ENCODE measurements around the gene KANSL2. TPM values are rescaled to one million over a fixed set of nuclear protein-coding genes. Genes with fewer than 3 reads are reported as not detected.
"Not testable (repeated sequence)": the region's sequence is repeated elsewhere in the genome, so short reads cannot be mapped to it uniquely, and the experiment has no call there.

Gene KANSL2
- total RNA-seq, 1 donor from 2014 or later = 58.6 TPM

DNA sequence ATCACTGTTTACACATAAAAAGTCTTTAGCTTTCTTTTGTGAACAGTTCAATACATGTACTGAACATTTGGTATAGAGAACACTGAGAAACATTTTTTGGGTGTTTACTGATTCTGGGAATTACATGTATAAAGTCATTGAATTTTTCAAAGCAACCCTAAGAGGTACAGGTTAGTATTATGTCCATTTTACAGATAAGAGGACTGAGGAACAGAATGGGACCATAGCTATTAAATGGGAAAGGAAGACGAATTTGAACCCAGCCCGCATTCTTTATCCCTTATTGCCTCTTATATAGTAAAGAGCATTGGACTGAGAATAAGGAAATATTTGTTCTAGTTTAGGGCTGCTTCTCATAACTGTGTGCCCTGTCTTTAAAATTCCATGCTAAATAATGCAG lies 889 bp upstream of the KANSL2 start:
- DNase-seq = no peak

- DNase-seq = not testable (repeated sequence)
These were observed 481 bp upstream of the KANSL2 start for GRCh38 chr12:48682533-48682905.

- no peak for DNase-seq
These were observed 684 bp downstream of the KANSL2 start for GRCh38 chr12:48681399-48681709.

DNA sequence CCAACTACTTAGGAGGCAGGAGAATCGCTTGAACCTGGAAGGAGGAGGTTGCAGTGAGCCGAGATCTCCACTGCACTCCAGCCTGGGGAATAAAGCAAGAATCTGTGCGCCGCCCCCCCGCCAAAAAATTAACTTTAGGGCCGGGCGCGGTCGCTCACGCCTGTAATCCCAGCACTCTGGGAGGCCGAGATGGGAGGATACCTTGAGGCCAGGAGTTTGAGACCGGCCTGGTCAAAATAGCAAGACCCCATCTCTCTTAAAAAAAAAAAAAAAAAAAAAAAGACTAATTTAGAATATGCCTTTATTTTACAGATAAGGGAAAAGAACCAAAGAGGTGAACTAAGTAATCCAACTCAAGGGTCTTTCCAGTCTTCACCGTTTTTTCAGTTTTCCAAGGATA lies 1.2 kb downstream of the KANSL2 start:
- no peak for DNase-seq

- no peak for DNase-seq
These were observed 3.4 kb downstream of the KANSL2 start for GRCh38 chr12:48678551-48679185.

DNA sequence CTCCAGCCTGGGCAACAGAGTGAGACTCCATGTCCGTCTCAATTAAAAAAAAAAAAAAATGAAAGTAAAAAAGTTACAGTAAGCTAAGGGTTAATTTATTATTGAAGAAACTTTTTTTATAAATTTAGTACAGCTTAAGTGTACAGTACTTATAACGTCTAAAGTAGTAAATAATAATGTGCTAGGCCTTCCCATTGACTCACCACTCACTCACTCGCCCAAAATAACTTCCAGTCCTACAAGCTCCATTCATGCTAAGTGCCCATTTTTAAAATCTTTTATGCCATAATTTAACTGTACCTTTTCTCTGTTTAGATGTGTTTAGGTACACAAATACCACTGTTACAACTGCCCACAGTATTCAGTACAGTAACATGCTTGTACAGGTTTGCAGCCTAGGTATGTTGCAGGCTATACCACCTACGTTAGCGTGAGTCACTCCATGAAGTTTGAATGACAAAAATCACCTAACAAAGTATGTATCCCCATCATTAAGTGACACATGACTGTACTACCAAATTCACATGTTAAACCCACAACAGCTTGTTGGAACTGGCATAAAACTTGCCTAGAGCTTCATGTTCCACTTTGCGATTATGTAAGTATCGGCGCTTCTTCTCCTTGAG lies 10.7 kb downstream of the KANSL2 start:
- no peak for DNase-seq

GRCh38 chr12:48668996-48669395 lies 13.0 kb downstream of the KANSL2 start:
- DNase-seq = no peak

DNA sequence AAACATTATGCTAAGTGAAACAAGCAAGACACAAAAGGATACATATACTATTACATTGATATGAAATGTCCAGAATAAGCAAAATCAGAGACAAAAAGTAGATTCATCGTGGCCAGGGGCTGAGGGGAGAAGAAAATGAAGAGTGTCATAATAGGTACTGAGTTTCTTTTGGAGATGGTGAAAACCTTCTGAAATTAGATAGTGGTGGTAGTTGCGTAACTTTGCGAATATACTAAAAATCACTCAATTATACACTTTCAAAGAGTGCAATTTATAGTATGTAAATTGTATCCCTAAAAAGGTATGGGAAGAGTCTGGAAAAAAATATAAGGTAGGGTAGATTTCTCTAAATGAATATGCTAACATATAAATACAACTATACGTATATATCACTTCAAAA lies 22.2 kb downstream of the KANSL2 start:
- DNase-seq = no peak

DNA sequence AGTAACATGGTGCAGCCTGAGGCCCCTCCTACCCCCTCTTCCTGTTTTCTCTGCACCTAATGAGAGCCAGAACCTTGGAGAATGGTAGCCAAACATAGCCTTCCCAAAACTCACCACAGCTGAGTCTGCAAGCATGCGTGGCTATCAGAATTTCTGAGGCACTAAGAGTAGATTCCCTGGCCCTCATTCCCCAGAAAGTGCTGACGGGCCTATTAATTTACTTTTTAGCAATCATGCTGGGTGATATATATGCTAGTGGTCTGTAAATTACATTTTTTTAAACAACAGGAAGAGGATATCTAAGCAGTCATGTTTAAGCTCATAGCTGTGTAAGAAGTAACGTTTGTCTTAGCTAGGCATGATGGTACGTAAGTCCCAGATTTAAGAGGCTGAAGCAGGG lies 30.4 kb downstream of the KANSL2 start:
- DNase-seq = no peak

DNA sequence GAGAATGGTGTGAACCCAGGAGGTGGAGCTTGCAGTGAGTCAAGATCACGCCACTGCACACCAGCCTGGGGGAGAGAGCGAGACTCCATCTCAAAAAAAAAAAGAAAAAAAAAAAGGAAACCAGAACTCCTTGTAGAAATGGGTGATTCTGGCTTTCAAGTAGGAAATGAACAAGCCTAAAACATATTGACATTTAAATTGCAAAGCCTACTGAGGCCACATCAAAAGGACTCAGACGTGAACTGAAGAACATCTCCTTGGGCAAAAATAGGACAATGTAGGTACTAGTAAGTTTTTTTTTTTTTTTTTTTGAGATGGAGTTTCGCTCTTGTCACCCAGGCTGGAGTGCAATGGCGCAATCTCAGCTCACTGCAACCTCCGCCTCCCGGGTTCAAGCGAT lies 36.7 kb downstream of the KANSL2 start:
- DNase-seq = not testable (repeated sequence)

DNA sequence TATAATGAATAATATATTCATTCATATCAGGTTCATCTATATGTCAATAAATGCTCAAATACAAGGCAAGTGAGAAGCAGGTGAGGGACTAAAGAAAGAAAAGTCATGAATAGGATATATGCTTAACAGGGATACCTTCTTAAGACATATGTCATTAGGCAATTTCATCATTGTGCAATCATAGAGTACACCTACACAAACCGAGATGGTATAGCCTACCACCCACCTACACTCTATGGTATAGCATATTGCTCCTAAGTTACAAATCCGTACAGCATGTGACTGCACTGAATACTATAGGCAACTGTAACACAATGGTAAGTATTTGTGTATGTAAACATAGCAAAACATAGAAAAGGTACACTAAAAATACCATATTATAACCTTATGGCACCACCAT lies 39.0 kb downstream of the KANSL2 start:
- no peak for DNase-seq

GRCh38 chr12:48641752-48642555 lies 40.1 kb downstream of the KANSL2 start:
- DNase-seq = not testable (repeated sequence)

- no peak for DNase-seq
These were observed 41.2 kb downstream of the KANSL2 start for GRCh38 chr12:48640854-48641253.

DNA sequence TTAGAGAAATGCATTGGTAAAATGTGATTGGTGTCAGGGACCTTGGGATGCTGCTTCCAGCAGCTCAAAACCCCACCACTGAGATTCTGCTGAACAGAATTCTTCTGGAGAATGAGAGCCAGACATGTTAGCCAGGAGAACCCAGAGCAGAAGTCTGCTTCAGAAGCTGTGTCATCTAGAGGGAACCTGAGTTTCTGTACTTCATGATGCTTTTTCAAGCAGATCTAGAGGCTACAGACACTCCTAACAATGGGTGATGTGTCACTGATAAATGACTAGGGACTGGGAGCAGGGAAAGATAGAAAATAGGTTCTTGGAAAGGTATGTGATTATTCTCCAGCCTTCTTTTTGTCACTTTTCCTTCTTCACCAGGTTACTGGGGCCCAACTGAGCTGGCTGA lies 41.6 kb downstream of the KANSL2 start:
- no peak for DNase-seq

DNA sequence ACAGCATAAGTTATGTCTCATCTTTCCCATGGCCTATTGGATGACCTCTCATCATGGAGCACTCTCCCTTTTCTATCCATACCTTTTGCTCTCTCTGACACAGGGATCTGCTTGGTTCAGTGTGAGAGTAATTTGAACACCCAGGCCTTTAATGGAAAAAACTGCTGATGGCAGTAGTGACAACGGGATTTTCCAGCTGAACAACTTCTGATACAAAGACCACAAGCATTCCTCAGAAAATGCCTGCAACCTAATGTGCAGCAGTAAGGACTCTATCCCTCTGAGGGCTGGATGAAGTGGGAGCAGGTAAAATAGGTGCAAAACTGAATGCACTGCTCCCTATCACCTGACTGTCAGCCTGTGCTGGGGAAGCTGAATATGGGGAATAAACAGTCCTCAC lies 51.0 kb downstream of the KANSL2 start:
- DNase-seq = no peak

DNA sequence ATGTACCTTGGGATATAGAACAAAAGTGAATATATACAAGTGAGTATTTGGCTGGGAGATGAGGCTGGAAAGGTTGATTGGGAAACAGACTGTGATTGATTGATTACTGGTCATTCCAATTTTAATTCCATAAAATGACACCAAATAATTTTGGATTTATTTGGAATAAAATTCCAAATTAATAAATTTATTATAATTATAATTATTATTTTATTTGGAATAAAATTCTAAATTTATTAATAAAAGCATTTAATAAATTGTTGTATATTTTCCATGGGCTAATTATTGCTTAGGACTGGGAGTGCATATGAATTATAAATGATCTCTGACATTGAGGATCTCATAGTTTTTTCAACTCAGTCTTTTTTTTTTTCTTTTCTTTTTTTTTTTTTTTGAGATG lies 51.7 kb downstream of the KANSL2 start:
- DNase-seq = no peak

DNA sequence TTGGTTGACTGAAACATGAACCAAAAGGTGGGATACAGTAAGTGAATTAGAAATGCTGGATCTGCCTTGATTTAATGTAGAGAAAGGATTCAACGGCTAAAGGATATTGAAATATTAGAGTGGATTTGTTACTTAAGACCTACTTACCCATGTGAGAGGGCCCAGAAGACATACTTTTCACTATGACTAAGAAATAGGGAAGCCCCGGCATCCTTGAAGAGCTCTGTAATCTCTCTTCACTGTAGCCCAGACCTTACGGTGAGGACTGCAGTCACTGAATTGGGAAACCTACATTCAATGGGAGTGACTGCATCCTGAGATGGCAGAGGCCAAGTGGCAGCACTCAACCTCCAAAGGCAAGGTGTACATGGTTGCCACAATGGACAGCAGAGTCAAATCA lies 52.5 kb downstream of the KANSL2 start:
- DNase-seq = no peak

- no peak for DNase-seq
These were observed 54.5 kb downstream of the KANSL2 start for GRCh38 chr12:48627556-48627955.

DNA sequence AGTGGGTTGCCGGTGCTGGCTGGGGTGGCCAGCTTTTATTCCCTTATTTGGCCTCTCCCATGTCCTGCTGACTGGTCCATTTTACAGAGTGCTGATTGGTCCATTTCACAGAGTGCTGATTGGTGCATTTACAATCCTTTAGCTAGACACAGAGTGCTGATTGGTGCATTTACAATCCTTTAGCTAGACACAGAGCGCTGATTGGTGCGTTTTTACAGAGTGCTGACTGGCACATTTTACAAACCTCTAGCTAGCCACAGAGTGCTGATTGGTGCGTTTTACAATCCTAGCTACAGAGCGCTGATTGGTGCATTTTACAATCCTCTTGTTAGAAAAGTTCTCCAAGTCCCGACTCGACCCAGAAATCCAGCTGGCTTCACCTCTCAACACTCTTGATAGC lies 59.0 kb downstream of the KANSL2 start:
- DNase-seq = not testable (repeated sequence)

DNA sequence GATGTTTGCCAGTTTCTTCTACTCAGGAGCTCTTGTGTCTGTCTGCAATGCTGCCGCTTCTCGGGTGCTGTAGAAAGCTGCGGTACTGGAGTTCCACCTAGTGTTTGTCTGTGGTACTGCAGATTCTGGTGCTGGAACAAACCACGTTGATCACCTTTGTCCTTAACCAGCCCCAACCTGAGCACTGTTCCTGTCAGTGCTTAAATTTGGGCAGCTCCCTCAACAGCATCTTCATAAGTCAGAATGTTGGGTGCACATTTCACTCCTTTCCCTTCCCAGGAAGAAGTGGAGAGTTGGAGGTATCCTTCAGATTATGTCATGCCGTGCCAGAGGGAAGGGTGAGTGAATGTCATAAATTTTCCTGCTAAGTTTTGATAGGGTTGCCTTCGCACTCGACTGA lies 63.5 kb downstream of the KANSL2 start:
- DNase-seq = peak; percentile 53

- no peak for DNase-seq
These were observed 66.4 kb downstream of the KANSL2 start for GRCh38 chr12:48615681-48616080.

DNA sequence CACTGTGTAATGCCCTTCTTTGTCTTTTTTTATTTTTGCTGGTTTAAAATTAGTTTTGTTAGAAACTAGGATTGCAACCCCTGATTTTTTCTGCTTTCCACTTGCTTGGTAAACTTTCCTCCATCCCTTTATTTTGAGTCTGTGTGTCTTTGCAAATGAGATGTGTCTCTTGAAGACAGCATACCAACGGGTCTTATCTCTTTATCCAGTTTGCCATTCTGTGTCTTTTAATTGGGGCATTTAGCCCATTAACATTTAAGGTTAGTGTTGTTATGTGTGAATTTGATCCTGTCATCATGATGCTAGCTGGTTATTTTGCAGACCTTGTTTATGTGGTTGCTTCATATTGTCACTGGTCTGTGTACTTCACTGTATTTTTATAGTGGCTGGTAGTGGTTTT lies 68.7 kb downstream of the KANSL2 start:
- no peak for DNase-seq
